Hepatocyte (in vitro differentiated cells): ENCODE results near the gene ACOXL. TPM values are rescaled to one million over a fixed set of nuclear protein-coding genes. Genes with fewer than 3 reads are reported as not detected.

ENCODE experiments used
- DNase-seq: peaks from one replicate; pipeline ENCODE4 v3.0.0-alpha.2; 2016; ENCODE audit warnings: low spot score
- H2AFZ ChIP-seq: fragments of 200-600 bp; sonication (generic); 2 replicates; pipeline ENCODE4 v1.6.0; 2016; ENCODE audit warnings: antibody characterized with exemption, mild to moderate bottlenecking
- H3K27ac ChIP-seq: fragments of 200-600 bp; sonication (generic); 2 replicates; pipeline ENCODE4 v1.5.1; 2016; ENCODE audit warnings: mild to moderate bottlenecking
- H3K27me3 ChIP-seq: fragments of 200-600 bp; sonication (generic); 2 replicates; pipeline ENCODE4 v1.6.1; 2016
- H3K36me3 ChIP-seq: fragments of 200-600 bp; sonication (generic); replicated peaks from 2 replicates; pipeline ENCODE4 v1.5.1; 2016; ENCODE audit warnings: low read depth; ENCODE audit not compliant: insufficient read depth
- H3K4me1 ChIP-seq: fragments of 200-600 bp; sonication (generic); 2 replicates; pipeline ENCODE4 v1.5.1; 2016; ENCODE audit warnings: mild to moderate bottlenecking, moderate library complexity; ENCODE audit not compliant: insufficient read depth
- H3K4me2 ChIP-seq: fragments of 200-600 bp; sonication (generic); 2 replicates; pipeline ENCODE4 v1.6.0; 2016
- H3K4me3 ChIP-seq: fragments of 200-600 bp; sonication (generic); 2 replicates; pipeline ENCODE4 v1.5.1; 2016; ENCODE audit warnings: mild to moderate bottlenecking
- H3K79me2 ChIP-seq: fragments of 200-600 bp; sonication (generic); 2 replicates; pipeline ENCODE4 v1.6.0; 2017; ENCODE audit warnings: mild to moderate bottlenecking
- H3K9me2 ChIP-seq: fragments of 200-600 bp; sonication (generic); replicated peaks from 2 replicates; pipeline ENCODE4 v1.6.0; 2017; ENCODE audit warnings: mild to moderate bottlenecking; ENCODE audit not compliant: insufficient read depth
- H3K9me3 ChIP-seq: fragments of 200-600 bp; sonication (generic); 2 replicates; pipeline ENCODE4 v1.5.1; 2016; ENCODE audit warnings: low read depth, mild to moderate bottlenecking
- H4K20me1 ChIP-seq: fragments of 200-600 bp; sonication (generic); 2 replicates; pipeline ENCODE4 v1.6.0; 2016; ENCODE audit warnings: mild to moderate bottlenecking; ENCODE audit not compliant: insufficient read depth, poor library complexity, severe bottlenecking
- EZH2 ChIP-seq: fragments of 200-600 bp; sonication (generic); IDR thresholded peaks from 2 replicates; pipeline ENCODE4 v1.6.1; 2016; ENCODE audit warnings: antibody characterized with exemption, mild to moderate bottlenecking, borderline replicate concordance
- EZH2phosphoT487 ChIP-seq: fragments of 200-600 bp; sonication (generic); IDR thresholded peaks from one replicate; pipeline ENCODE4 v1.6.1; 2018; ENCODE audit warnings: antibody characterized with exemption, mild to moderate bottlenecking, low read depth, moderate library complexity; ENCODE audit not compliant: unreplicated experiment, severe bottlenecking
- WGBS: methylation state at CpG from one replicate; pipeline ENCODE4 v1.1.6; 2016; ENCODE audit warnings: low lambda C conversion rate; ENCODE audit errors: missing lambda C conversion rate; 5-methylcytosine and 5-hydroxymethylcytosine counted together
- polyA plus RNA-seq: library from polyadenylated mRNA; unstranded; fragments of >200 nt; fragmentation: Nextera tagmentation; extraction: Ambion mirVana; gene quantifications from 2 replicates; pipeline ENCODE4 v1.2.1, GENCODE V29; 2016
- total RNA-seq: library from RNA; depleted of rRNA; stranded (reverse); fragments of >200 nt; gene quantifications from 2 replicates; pipeline ENCODE4 v1.2.3, GENCODE V29; 2014
- TF ChIP-seq, protein P1 (sequence below): fragments of 200-600 bp; sonication (generic); IDR thresholded peaks from 2 replicates; pipeline ENCODE4 v1.5.1; 2016; ENCODE audit warnings: antibody characterized with exemption, mild to moderate bottlenecking; ENCODE audit not compliant: poor library complexity

The ACOXL gene
- total and polyA plus RNA-seq, 2 experiments from 2014 or later: 0.23 to 1.1 TPM

- Histone ChIP-seq H3K4me3 (no peak overlapping the region), H3K4me1 (peaks cover 5% of the 10 kb centered on the region), H2AFZ (no peak overlapping the region), H4K20me1 (no peaks in the 10 kb centered on the region), H3K36me3 (no peaks in the 10 kb centered on the region), H3K4me2 (no peak overlapping the region), H3K9me3 (no peaks in the 10 kb centered on the region), H3K79me2 (no peaks in the 10 kb centered on the region), H3K27me3 (no peaks in the 10 kb centered on the region), H3K27ac (no peak overlapping the region), H3K9me2 (no peaks in the 10 kb centered on the region)
- no peak for DNase-seq
- TF ChIP-seq, protein P1, sequence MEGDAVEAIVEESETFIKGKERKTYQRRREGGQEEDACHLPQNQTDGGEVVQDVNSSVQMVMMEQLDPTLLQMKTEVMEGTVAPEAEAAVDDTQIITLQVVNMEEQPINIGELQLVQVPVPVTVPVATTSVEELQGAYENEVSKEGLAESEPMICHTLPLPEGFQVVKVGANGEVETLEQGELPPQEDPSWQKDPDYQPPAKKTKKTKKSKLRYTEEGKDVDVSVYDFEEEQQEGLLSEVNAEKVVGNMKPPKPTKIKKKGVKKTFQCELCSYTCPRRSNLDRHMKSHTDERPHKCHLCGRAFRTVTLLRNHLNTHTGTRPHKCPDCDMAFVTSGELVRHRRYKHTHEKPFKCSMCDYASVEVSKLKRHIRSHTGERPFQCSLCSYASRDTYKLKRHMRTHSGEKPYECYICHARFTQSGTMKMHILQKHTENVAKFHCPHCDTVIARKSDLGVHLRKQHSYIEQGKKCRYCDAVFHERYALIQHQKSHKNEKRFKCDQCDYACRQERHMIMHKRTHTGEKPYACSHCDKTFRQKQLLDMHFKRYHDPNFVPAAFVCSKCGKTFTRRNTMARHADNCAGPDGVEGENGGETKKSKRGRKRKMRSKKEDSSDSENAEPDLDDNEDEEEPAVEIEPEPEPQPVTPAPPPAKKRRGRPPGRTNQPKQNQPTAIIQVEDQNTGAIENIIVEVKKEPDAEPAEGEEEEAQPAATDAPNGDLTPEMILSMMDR: no peak
- no peak for TF ChIP-seq EZH2phosphoT487
- TF ChIP-seq EZH2: no peak
- WGBS: 96% methylated on average over 4 of the region's 4 CpGs
Observed at GRCh38 chr2:110872521-110872920, 140.1 kb downstream of the ACOXL start.

DNA sequence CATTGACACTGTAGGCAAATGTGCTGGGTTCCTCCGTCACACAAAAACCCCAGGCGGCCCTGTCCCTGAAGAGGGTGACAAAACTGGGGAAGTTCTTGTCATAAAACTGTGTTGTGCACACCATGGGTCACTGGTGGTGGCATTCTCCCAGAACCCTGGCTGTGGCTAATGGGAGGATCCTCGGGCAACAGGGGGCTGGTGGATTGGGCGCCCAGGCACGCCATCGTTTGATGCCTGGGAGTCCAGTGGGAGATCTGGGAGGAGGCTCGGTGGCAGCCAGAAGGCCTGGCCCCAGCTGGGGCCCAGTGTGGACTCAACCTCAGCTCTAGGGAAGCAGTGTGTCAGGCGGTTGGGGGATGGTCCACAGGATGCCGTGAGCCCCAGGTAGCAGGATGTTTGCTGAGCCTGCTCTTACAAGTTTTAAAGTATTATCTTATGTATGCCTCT lies 140.7 kb downstream of the ACOXL start:
- Histone ChIP-seq H3K4me3 (no peak overlapping the region), H3K4me2 (no peak overlapping the region), H3K9me3 (no peaks in the 10 kb centered on the region), H3K27ac (no peak overlapping the region), H3K9me2 (no peaks in the 10 kb centered on the region), H3K36me3 (no peaks in the 10 kb centered on the region), H2AFZ (no peak overlapping the region), H3K27me3 (no peaks in the 10 kb centered on the region), H3K4me1 (peaks cover 5% of the 10 kb centered on the region), H3K79me2 (no peaks in the 10 kb centered on the region), H4K20me1 (no peaks in the 10 kb centered on the region)
- WGBS: 93% methylated on average over 9 of the region's 9 CpGs
- no peak for DNase-seq
- TF ChIP-seq, protein P1: no peak
- TF ChIP-seq EZH2 (no peak), EZH2phosphoT487 (no peak)

DNA sequence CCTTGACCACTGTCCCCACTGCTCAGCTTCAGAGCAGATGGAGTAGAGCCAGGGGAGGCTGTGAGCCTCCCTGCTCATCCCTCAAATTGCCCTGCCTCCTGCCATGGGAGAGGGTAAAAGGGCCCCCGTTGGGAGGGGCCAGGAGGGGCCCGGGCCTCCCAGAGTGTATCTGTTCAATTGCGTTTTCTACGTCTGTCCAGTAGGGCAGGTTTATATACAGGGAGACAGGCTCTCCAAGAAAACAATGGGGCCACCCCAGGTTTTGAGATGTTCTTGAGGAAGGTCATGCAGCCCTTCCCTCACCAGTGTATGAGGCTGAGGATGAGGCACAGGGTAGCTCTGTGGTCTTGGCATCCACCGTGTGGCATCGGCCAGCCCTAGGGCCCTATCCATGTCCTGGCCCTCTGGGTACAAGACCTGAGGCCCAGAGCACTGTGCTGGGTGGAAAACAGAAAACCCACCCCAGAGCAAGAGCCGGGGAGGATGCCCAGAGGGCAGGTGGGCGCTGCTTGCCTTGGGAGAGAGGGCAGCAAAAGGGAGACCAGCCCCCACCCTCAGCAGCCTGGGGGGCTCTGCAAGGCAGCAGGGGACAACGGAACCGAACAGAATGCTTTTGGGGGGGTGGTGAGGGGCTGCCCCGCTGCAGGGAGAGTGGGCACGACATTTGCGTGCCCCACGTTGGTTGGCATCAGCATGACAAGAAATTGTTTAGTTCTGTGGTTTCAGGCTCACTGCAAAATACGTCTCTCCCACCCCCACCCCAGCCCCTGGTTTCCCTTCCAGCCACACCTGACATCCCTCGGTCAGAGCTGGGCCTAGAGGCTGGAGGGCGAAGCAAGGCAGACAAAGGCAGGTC lies 141.5 kb downstream of the ACOXL start:
- H3K4me2 ChIP-seq: no peak overlapping the region
- H3K79me2 ChIP-seq: no peaks in the 10 kb centered on the region
- no peak overlapping the region for H2AFZ ChIP-seq
- peaks cover 5% of the 10 kb centered on the region for H3K4me1 ChIP-seq
- H3K36me3 ChIP-seq: no peaks in the 10 kb centered on the region
- no peak overlapping the region for H3K27ac ChIP-seq
- H3K4me3 ChIP-seq: no peak overlapping the region
- 88% methylated on average over 16 of the region's 17 CpGs for WGBS
- H4K20me1 ChIP-seq: no peaks in the 10 kb centered on the region
- H3K9me3 ChIP-seq: no peaks in the 10 kb centered on the region
- TF ChIP-seq, protein P1: no peak
- TF ChIP-seq EZH2 (no peak), EZH2phosphoT487 (no peak)
- H3K9me2 ChIP-seq: no peaks in the 10 kb centered on the region
- no peak for DNase-seq
- H3K27me3 ChIP-seq: no peaks in the 10 kb centered on the region
